H1 (cell line): ENCODE results near the gene FMN2.

Experiments used
- ATF3 ChIP-seq: IDR thresholded peaks from 2 replicates; pipeline ENCODE4 v1.6.1; 2011; ENCODE audit warnings: low read depth, mild to moderate bottlenecking, low read length; ENCODE audit not compliant: insufficient read depth
- BACH1 ChIP-seq: IDR thresholded peaks from 2 replicates; pipeline ENCODE4 v1.6.1; 2012; ENCODE audit warnings: low read length, improper control_type of control experiment
- CHD2 ChIP-seq: IDR thresholded peaks from 2 replicates; pipeline ENCODE4 v1.6.1; 2012; ENCODE audit warnings: low read length, improper control_type of control experiment
- EP300 ChIP-seq, 2 experiments: IDR thresholded peaks; 1 replicate in 1 of 2; 2 replicates in 1 of 2; pipeline ENCODE4 v1.6.1; 2011 to 2012; ENCODE audit warnings: low read depth in 2 of 2, low read length in 2 of 2, mild to moderate bottlenecking in 2 of 2, borderline replicate concordance in 1 of 2, inconsistent platforms in 1 of 2, moderate library complexity in 1 of 2
- EZH2 ChIP-seq: fragments of 200-600 bp; sonication (generic); IDR thresholded peaks from 2 replicates; pipeline ENCODE4 v1.7.1; 2012; ENCODE audit warnings: low read depth, mild to moderate bottlenecking, moderate library complexity, low read length, inconsistent platforms; ENCODE audit not compliant: severe bottlenecking
- HDAC2 ChIP-seq, 2 experiments: fragments of 300-600 bp in 1 of 2; sonication (generic) in 1 of 2; IDR thresholded peaks; 2 replicates each; pipeline ENCODE4 v1.6.1; 2011 to 2012; ENCODE audit warnings: low read depth in 2 of 2, low read length in 2 of 2, mild to moderate bottlenecking in 2 of 2, moderate library complexity in 2 of 2, borderline replicate concordance in 1 of 2, inconsistent platforms in 1 of 2
- KDM1A ChIP-seq: fragments of 200-600, 300-600 bp; sonication (generic); IDR thresholded peaks from 2 replicates; pipeline ENCODE4 v1.7.1; 2016; ENCODE audit warnings: mild to moderate bottlenecking, low read length, borderline replicate concordance
- POLR2A ChIP-seq, 2 experiments: IDR thresholded peaks; 1 replicate in 1 of 2; 2 replicates in 1 of 2; pipeline ENCODE4 v1.6.1; 2011; ENCODE audit warnings: low read depth in 2 of 2, low read length in 2 of 2, mild to moderate bottlenecking in 2 of 2; ENCODE audit errors: control extremely low read depth in 1 of 2
- POU5F1 ChIP-seq: IDR thresholded peaks from 2 replicates; pipeline ENCODE4 v1.6.1; 2011; ENCODE audit warnings: low read depth, mild to moderate bottlenecking, low read length, moderate library complexity
- RAD21 ChIP-seq, 2 experiments: IDR thresholded peaks in 1 of 2; conservative IDR thresholded peaks in 1 of 2; 2 replicates each; pipeline ENCODE4 v1.6.1; 2011; ENCODE audit warnings: low read depth in 2 of 2, low read length in 2 of 2, improper control_type of control experiment in 1 of 2, inconsistent platforms in 1 of 2, mild to moderate bottlenecking in 1 of 2, moderate library complexity in 1 of 2
- SRF ChIP-seq: IDR thresholded peaks from 2 replicates; pipeline ENCODE4 v1.6.1; 2011; ENCODE audit warnings: mild to moderate bottlenecking, low read depth, low read length, moderate library complexity
- TF ChIP-seq, protein P1 (sequence below), 3 experiments: IDR thresholded peaks; 1 replicate in 2 of 3; 2 replicates in 1 of 3; pipeline versions ENCODE4 v1.5.1 to v1.6.1; 2011; ENCODE audit warnings: low read length in 3 of 3, mild to moderate bottlenecking in 3 of 3, inconsistent platforms in 2 of 3, low read depth in 1 of 3, moderate library complexity in 1 of 3; ENCODE audit not compliant: insufficient read depth in 1 of 3; ENCODE audit errors: control extremely low read depth in 1 of 3

DNA sequence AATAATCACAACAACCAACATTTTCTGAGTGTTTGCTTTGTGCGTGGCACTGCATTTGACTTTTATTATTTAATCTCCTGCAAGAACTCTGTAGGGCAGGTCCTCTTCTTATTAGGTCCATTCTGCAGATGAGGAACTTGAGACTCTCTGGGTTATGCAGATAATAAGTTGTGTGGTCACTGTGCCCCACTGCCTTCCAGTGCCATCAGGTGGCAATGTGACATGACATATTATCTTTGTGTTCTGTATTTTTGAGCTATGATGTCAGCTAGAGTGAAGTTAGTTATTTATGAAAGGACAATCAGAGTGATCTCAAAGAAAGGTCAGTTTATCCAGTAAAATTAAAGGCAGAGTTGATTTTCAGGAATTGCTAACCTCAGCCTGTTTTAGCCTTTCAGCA is 196.0 kb downstream of the FMN2 start:
- TF ChIP-seq, protein P1, sequence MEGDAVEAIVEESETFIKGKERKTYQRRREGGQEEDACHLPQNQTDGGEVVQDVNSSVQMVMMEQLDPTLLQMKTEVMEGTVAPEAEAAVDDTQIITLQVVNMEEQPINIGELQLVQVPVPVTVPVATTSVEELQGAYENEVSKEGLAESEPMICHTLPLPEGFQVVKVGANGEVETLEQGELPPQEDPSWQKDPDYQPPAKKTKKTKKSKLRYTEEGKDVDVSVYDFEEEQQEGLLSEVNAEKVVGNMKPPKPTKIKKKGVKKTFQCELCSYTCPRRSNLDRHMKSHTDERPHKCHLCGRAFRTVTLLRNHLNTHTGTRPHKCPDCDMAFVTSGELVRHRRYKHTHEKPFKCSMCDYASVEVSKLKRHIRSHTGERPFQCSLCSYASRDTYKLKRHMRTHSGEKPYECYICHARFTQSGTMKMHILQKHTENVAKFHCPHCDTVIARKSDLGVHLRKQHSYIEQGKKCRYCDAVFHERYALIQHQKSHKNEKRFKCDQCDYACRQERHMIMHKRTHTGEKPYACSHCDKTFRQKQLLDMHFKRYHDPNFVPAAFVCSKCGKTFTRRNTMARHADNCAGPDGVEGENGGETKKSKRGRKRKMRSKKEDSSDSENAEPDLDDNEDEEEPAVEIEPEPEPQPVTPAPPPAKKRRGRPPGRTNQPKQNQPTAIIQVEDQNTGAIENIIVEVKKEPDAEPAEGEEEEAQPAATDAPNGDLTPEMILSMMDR (IDR thresholded peaks at IDR 0.05; ENCODE audit: control extremely low read depth in 1 of 3, insufficient read depth in 1 of 3, low read depth in 1 of 3, low read length in 3 of 3), result no peak
- TF ChIP-seq EP300 (IDR thresholded peaks at IDR 0.05; ENCODE audit: borderline replicate concordance in 1 of 2, low read depth in 2 of 2, low read length in 2 of 2), result no peak
- no peak for TF ChIP-seq RAD21 (IDR thresholded peaks at IDR 0.05 in 1 of 2, conservative IDR thresholded peaks at IDR 0.05 in 1 of 2; ENCODE audit: low read depth in 2 of 2, low read length in 2 of 2)
- no peak for TF ChIP-seq ATF3
- TF ChIP-seq KDM1A, result no peak
- no peak for TF ChIP-seq CHD2
- TF ChIP-seq SRF, result no peak
- TF ChIP-seq BACH1, result no peak
- no peak for TF ChIP-seq POLR2A (IDR thresholded peaks at IDR 0.05; ENCODE audit: control extremely low read depth in 1 of 2, low read depth in 2 of 2, low read length in 2 of 2)
- TF ChIP-seq HDAC2 (IDR thresholded peaks at IDR 0.05; ENCODE audit: borderline replicate concordance in 1 of 2, low read depth in 2 of 2, low read length in 2 of 2), result no peak
- no peak for TF ChIP-seq POU5F1
- TF ChIP-seq EZH2, result no peak
